OCI-LY7 (cell line): ENCODE data around the gene MEGF6. TPM values are rescaled to one million over a fixed set of nuclear protein-coding genes. Genes with fewer than 3 reads are reported as not detected.

Experiments
- BruUV-seq: library from RNA; stranded (reverse); fragments of 400-500 nt; replicated peaks from 2 replicates; lab custom pipeline; 2021; lab: Mats Ljungman, UMichigan
- CTCF ChIA-PET: fragments of 300-600 bp; sonication (Branson Sonifier 250); formaldehyde crosslinking; loops from one replicate; lab custom pipeline; 2022; ENCODE audit warnings: antibody characterized with exemption; ENCODE audit not compliant: unreplicated experiment; lab: Charles Lee
- POLR2A ChIA-PET: fragments of 300-600 bp; sonication (Branson Sonifier 250); formaldehyde crosslinking; loops from one replicate; lab custom pipeline; 2022; ENCODE audit warnings: antibody characterized with exemption; lab: Charles Lee
- DNase-seq: peaks from one replicate; pipeline ENCODE4 v3.0.0-alpha.2; 2015; ENCODE audit warnings: low spot score
- H2AFZ ChIP-seq: fragments of 200-600 bp; sonication (generic), shearing (Covaris generic); 2 replicates; pipeline ENCODE4 v1.6.1; 2014; ENCODE audit warnings: mild to moderate bottlenecking, antibody characterized with exemption, low read length, moderate library complexity
- H3K27ac ChIP-seq: fragments of 200-600 bp; sonication (generic); 2 replicates; pipeline ENCODE4 v1.5.1; 2014; ENCODE audit warnings: mixed run types, low read depth, mild to moderate bottlenecking, moderate library complexity, low read length, inconsistent platforms; ENCODE audit not compliant: poor library complexity, severe bottlenecking
- H3K36me3 ChIP-seq: fragments of 200-600 bp; sonication (generic); 2 replicates; pipeline ENCODE4 v1.6.1; 2014; ENCODE audit warnings: mild to moderate bottlenecking, antibody characterized with exemption, low read length, moderate library complexity, mixed read lengths; ENCODE audit not compliant: insufficient read depth
- H3K4me1 ChIP-seq: fragments of 200-600 bp; sonication (generic); 2 replicates; pipeline ENCODE4 v1.5.1; 2014; ENCODE audit warnings: mild to moderate bottlenecking, low read length; ENCODE audit not compliant: insufficient read depth, poor library complexity, severe bottlenecking
- H3K4me2 ChIP-seq: fragments of 200-600 bp; sonication (generic); 2 replicates; pipeline ENCODE4 v1.6.1; 2014; ENCODE audit warnings: mild to moderate bottlenecking, low read length
- H3K4me3 ChIP-seq: fragments of 200-600 bp; sonication (generic); 2 replicates; pipeline ENCODE4 v1.5.1; 2014; ENCODE audit warnings: mild to moderate bottlenecking, low read depth, low read length; ENCODE audit not compliant: poor library complexity, severe bottlenecking
- H3K79me2 ChIP-seq: fragments of 200-600 bp; sonication (generic); 2 replicates; pipeline ENCODE4 v1.6.1; 2016; ENCODE audit warnings: low read depth, mild to moderate bottlenecking, low read length, moderate library complexity, mixed read lengths; ENCODE audit not compliant: insufficient read depth
- H3K9me2 ChIP-seq: fragments of 200-600 bp; sonication (generic); 2 replicates; pipeline ENCODE4 v1.6.1; 2016; ENCODE audit warnings: mild to moderate bottlenecking, low read length, mixed read lengths; ENCODE audit not compliant: insufficient read depth
- H3K9me3 ChIP-seq: fragments of 200-600 bp; sonication (generic); 2 replicates; pipeline ENCODE4 v1.6.1; 2014; ENCODE audit warnings: mild to moderate bottlenecking, mixed run types, low read length, mixed read lengths
- H4K20me1 ChIP-seq: fragments of 200-600 bp; sonication (generic); 2 replicates; pipeline ENCODE4 v1.6.1; 2014; ENCODE audit warnings: mild to moderate bottlenecking, antibody characterized with exemption, low read length, moderate library complexity, mixed read lengths; ENCODE audit not compliant: insufficient read depth
- CTCF ChIP-seq: fragments of 200-600 bp; sonication (generic); conservative IDR thresholded peaks from 2 replicates; pipeline ENCODE4 v1.5.1; 2014; ENCODE audit warnings: mild to moderate bottlenecking, antibody characterized with exemption, low read length, moderate library complexity, mixed read lengths
- EZH2phosphoT487 ChIP-seq: fragments of 200-600 bp; sonication (generic); IDR thresholded peaks from 2 replicates; pipeline ENCODE4 v1.6.1; 2018; ENCODE audit warnings: low read depth, borderline replicate concordance, mild to moderate bottlenecking, mixed run types, antibody characterized with exemption, low read length, moderate library complexity, mixed read lengths
- intact Hi-C: fragments of 100-400 bp; cut with micrococcal nuclease; formaldehyde crosslinking; loops from one replicate; pipeline ENCODE4 v1.10.0; 2022; ENCODE audit not compliant: unreplicated experiment
- total RNA-seq, 2 experiments: library from RNA; depleted of rRNA in 1 of 2; stranded (reverse); fragments of >200 nt in 1 of 2; shearing (Covaris generic) in 1 of 2; gene quantifications; 2 replicates each; pipeline ENCODE4 v1.2.3, GENCODE V29; 2014 to 2022

Gene MEGF6
- total RNA-seq, 2 experiments from 2014 or later: 0.15 to 0.32 TPM

DNA sequence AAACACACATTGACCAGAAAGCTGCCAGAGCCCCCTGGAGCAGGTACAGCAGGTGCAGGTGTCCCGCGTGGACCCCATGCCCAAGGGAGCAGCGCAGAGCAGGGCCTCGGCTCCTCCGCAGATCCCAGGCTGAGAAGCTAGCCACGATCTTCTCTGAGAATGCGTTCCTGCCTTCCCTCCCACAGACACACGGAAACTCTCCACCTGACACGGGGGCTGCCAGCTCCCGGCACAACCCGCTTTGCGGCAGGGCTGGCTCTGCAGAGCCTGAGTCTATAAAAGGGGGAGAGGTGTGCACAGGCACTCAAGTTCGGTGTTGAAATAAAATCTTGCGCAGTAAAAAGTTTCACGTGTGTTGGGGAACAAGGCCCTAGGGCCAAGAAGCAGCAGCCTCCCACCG lies 9.6 kb downstream of the MEGF6 start:
- Histone ChIP-seq H3K9me3 (no peaks in the 10 kb centered on the region), H4K20me1 (no peaks in the 10 kb centered on the region)

DNA sequence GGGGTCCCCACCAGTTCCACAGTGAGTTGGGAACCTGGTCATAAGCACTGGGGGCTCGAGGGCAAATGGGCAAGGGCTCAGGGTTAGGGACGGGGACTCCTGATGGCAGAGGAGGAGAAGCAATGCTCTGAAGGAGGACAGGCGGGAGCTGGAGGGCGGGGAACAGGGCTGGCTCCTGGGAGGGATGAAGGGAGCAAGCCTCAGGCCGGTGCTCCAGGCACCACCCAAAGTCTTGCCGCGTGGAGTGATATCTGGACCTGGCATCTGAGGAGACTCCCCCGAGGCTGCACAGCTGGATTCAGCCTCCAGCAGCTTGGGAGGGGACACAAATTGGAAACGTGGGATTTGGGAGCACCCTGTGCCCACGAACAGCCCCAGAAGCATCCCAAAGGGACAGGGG lies 11.0 kb downstream of the MEGF6 start:
- no peaks in the 10 kb centered on the region for H3K9me2 ChIP-seq
- TF ChIP-seq EZH2phosphoT487 (no peak), CTCF (no peak)
- no peaks in the 10 kb centered on the region for H3K79me2 ChIP-seq
- no peaks in the 10 kb centered on the region for H3K36me3 ChIP-seq
- no peak overlapping the region for H3K4me2 ChIP-seq
- no peak overlapping the region for H3K4me3 ChIP-seq
- ChIA-PET CTCF (no interaction called here), POLR2A (no interaction called here)
- H3K9me3 ChIP-seq: no peaks in the 10 kb centered on the region
- no peak for DNase-seq
- peaks cover 24% of the 10 kb centered on the region for H3K4me1 ChIP-seq
- no peak overlapping the region for H3K27ac ChIP-seq
- no peaks in the 10 kb centered on the region for H4K20me1 ChIP-seq
- intact Hi-C loops: no loop called here
- no peak overlapping the region for H2AFZ ChIP-seq
- BruUV-seq: no TSS peak

More for the DNA sequence above, 9.6 kb downstream of the MEGF6 start:
- CTCF ChIA-PET: no interaction called here
- no peak overlapping the region for H3K27ac ChIP-seq
- no peak for DNase-seq
- TF ChIP-seq CTCF: no peak
- TF ChIP-seq EZH2phosphoT487: no peak
- no TSS peak for BruUV-seq
- intact Hi-C loops: no loop called here
- no peaks in the 10 kb centered on the region for H3K79me2 ChIP-seq
- no peaks in the 10 kb centered on the region for H3K36me3 ChIP-seq
- POLR2A ChIA-PET: no interaction called here
- peaks cover 22% of the 10 kb centered on the region for H3K4me1 ChIP-seq
- no peak overlapping the region for H2AFZ ChIP-seq
- H3K9me2 ChIP-seq: no peaks in the 10 kb centered on the region
- no peak overlapping the region for H3K4me3 ChIP-seq
- no peak overlapping the region for H3K4me2 ChIP-seq

GRCh38 chr1:3599816-3600215 lies 11.5 kb downstream of the MEGF6 start:
- Histone ChIP-seq H3K36me3 (no peaks in the 10 kb centered on the region), H3K4me2 (no peak overlapping the region), H3K4me3 (no peak overlapping the region), H3K9me3 (no peaks in the 10 kb centered on the region), H2AFZ (no peak overlapping the region), H3K4me1 (peaks cover 24% of the 10 kb centered on the region), H3K27ac (no peak overlapping the region), H3K9me2 (no peaks in the 10 kb centered on the region), H3K79me2 (no peaks in the 10 kb centered on the region), H4K20me1 (no peaks in the 10 kb centered on the region)
- TF ChIP-seq CTCF: no peak
- no peak for TF ChIP-seq EZH2phosphoT487
- POLR2A ChIA-PET: no interaction called here
- CTCF ChIA-PET: no interaction called here
- no peak for DNase-seq
- intact Hi-C loops: no loop called here
- BruUV-seq: no TSS peak
